HG03520 (cell line): ENCODE measurements around the gene CAPZB.

Experiments used
- ATAC-seq: cut with Tn5 transposase; IDR thresholded peaks from one replicate; pipeline ENCODE4 v1.9.1; 2021; ENCODE audit warnings: mild to moderate bottlenecking, moderate library complexity; ENCODE audit not compliant: unreplicated experiment

CAPZB gene

GRCh38 chr1:19450811-19451515 is 34.4 kb downstream of the CAPZB start:
- no peak for ATAC-seq

- no peak for ATAC-seq
Observed at GRCh38 chr1:19449454-19450228, 35.7 kb downstream of the CAPZB start.

- no peak for ATAC-seq
Observed at GRCh38 chr1:19448491-19449439, 36.6 kb downstream of the CAPZB start.

- ATAC-seq = no peak
Observed at GRCh38 chr1:19447550-19447949, 37.8 kb downstream of the CAPZB start.

GRCh38 chr1:19445417-19446342 is 39.7 kb downstream of the CAPZB start:
- ATAC-seq = no peak

- ATAC-seq = no peak
Observed at GRCh38 chr1:19444296-19445021, 40.9 kb downstream of the CAPZB start.

GRCh38 chr1:19443326-19443725 is 42.0 kb downstream of the CAPZB start:
- ATAC-seq = no peak

GRCh38 chr1:19442154-19443096 is 42.9 kb downstream of the CAPZB start:
- no peak for ATAC-seq

- ATAC-seq = no peak
Observed at GRCh38 chr1:19441048-19441780, 44.1 kb downstream of the CAPZB start.

- ATAC-seq = no peak
Observed at GRCh38 chr1:19439464-19440171, 45.7 kb downstream of the CAPZB start.

- no peak for ATAC-seq
Observed at GRCh38 chr1:19438516-19439195, 46.7 kb downstream of the CAPZB start.

GRCh38 chr1:19437891-19438294 is 47.4 kb downstream of the CAPZB start:
- no peak for ATAC-seq

GRCh38 chr1:19436716-19437476 is 48.4 kb downstream of the CAPZB start:
- ATAC-seq = no peak

GRCh38 chr1:19435851-19436455 is 49.4 kb downstream of the CAPZB start:
- ATAC-seq = no peak

- no peak for ATAC-seq
Observed at GRCh38 chr1:19435181-19435580, 50.2 kb downstream of the CAPZB start.

- no peak for ATAC-seq
Observed at GRCh38 chr1:19433719-19433998, 51.7 kb downstream of the CAPZB start.
